A549 (cell line): ENCODE measurements around the gene DENND6B. TPM values are rescaled to one million over a fixed set of nuclear protein-coding genes. Genes with fewer than 3 reads are reported as not detected.

Source experiments
- ATAC-seq, 2 experiments: fragments of 200-7000 bp in 1 of 2; fragments of >200 bp in 1 of 2; cut with Nextera tagmentation in 1 of 2; cut with Tn5 transposase in 1 of 2; 3 replicates each; pipeline versions ENCODE4 v1.8.0 to v1.9.1; 2018 to 2020; ENCODE audit warnings: mild to moderate bottlenecking in 1 of 2, moderate library complexity in 1 of 2
- CTCF ChIA-PET: fragments of 300-600 bp; sonication (Branson Sonifier 250); formaldehyde crosslinking; extraction: SDS; loops from one replicate; lab custom pipeline; 2021; ENCODE audit warnings: antibody characterized with exemption, inconsistent platforms; lab: Yijun Ruan, JAX
- POLR2A ChIA-PET: fragments of 350-600 bp; formaldehyde crosslinking; extraction: SDS; loops from one replicate; lab custom pipeline; 2021; ENCODE audit warnings: antibody characterized with exemption, inconsistent platforms; lab: Yijun Ruan, JAX
- DNase-seq, 2 experiments: peaks; one replicate each; pipeline versions ENCODE4 v3.0.0 to v3.0.0-alpha.2; 2011 to 2016; ENCODE audit warnings: low read depth in 1 of 2, low spot score in 1 of 2
- FAIRE-seq: peaks from 2 replicates; lab custom pipeline; 2011; peaks lifted over from hg19 to GRCh38; lab: Jason Lieb, UNC
- H3K27ac ChIP-seq, 2 experiments: fragments of >200 bp; sonication (Bioruptor Twin); formaldehyde crosslinking; 3 replicates each; pipeline ENCODE4 v1.5.1; 2016 to 2017
- H3K4me1 ChIP-seq: fragments of >200 bp; sonication (Bioruptor Twin); formaldehyde crosslinking; 3 replicates; pipeline ENCODE4 v1.6.1; 2016
- H3K4me2 ChIP-seq: fragments of >200 bp; sonication (Bioruptor Twin); formaldehyde crosslinking; 3 replicates; pipeline ENCODE4 v1.6.1; 2016
- H3K4me3 ChIP-seq: fragments of >200 bp; sonication (Bioruptor Twin); formaldehyde crosslinking; 3 replicates; pipeline ENCODE4 v1.5.1; 2016
- H3K9me3 ChIP-seq: fragments of >200 bp; sonication (Bioruptor Twin); formaldehyde crosslinking; 3 replicates; pipeline ENCODE4 v1.6.1; 2016
- ATOH8 ChIP-seq: fragments of 250-450 bp; sonication (Bioruptor Pico); IDR thresholded peaks from 2 replicates; pipeline ENCODE4 v1.5.0; 2020; ENCODE audit warnings: low read depth, mild to moderate bottlenecking, moderate library complexity
- BHLHE40 ChIP-seq: IDR thresholded peaks from 2 replicates; pipeline ENCODE4 v1.6.1; 2012; ENCODE audit warnings: low read depth, low read length, inconsistent platforms
- CHD4 ChIP-seq: fragments of 200-600 bp; sonication (generic); IDR thresholded peaks from 2 replicates; pipeline ENCODE4 v1.6.1; 2016; ENCODE audit warnings: antibody characterized with exemption, mild to moderate bottlenecking, borderline replicate concordance
- CTCF ChIP-seq: fragments of >200 bp; sonication (Bioruptor Twin); formaldehyde crosslinking; IDR thresholded peaks from 3 replicates; pipeline ENCODE4 v1.5.1; 2016
- EHF ChIP-seq: fragments of 250-450 bp; sonication (Bioruptor Pico); IDR thresholded peaks from 2 replicates; pipeline ENCODE4 v1.5.0; 2020; ENCODE audit warnings: mild to moderate bottlenecking
- HDAC2 ChIP-seq: fragments of 200-600 bp; sonication (generic); IDR thresholded peaks from 2 replicates; pipeline ENCODE4 v1.6.1; 2016
- HEYL ChIP-seq: fragments of 250-450 bp; sonication (Bioruptor Pico); IDR thresholded peaks from 2 replicates; pipeline ENCODE4 v1.8.0; 2021; ENCODE audit warnings: mild to moderate bottlenecking, moderate library complexity
- HOXB13 ChIP-seq: fragments of 250-450 bp; sonication (Bioruptor Pico); IDR thresholded peaks from 2 replicates; pipeline ENCODE4 v1.5.0; 2020; ENCODE audit warnings: low read depth, mild to moderate bottlenecking, moderate library complexity
- HOXB5 ChIP-seq: fragments of 250-450 bp; sonication (Bioruptor Pico); IDR thresholded peaks from 2 replicates; pipeline ENCODE4 v1.5.0; 2020; ENCODE audit warnings: mild to moderate bottlenecking, moderate library complexity
- JUN ChIP-seq, 2 experiments: fragments of >200 bp; sonication (Bioruptor Twin); formaldehyde crosslinking; IDR thresholded peaks; 2 replicates in 1 of 2; 3 replicates in 1 of 2; pipeline ENCODE4 v1.6.1; 2016 to 2017
- MAX ChIP-seq: IDR thresholded peaks from 2 replicates; pipeline ENCODE4 v1.6.1; 2012
- MYC ChIP-seq: IDR thresholded peaks from 2 replicates; pipeline ENCODE4 v1.6.1; 2012; ENCODE audit warnings: mild to moderate bottlenecking, inconsistent platforms, low read length, improper control_type of control experiment, borderline replicate concordance
- PBX3 ChIP-seq: IDR thresholded peaks from 2 replicates; pipeline ENCODE4 v1.6.1; 2012
- POLR2AphosphoS2 ChIP-seq: conservative IDR thresholded peaks from 2 replicates; pipeline ENCODE4 v1.6.1; 2012; ENCODE audit warnings: low read length, improper control_type of control experiment, inconsistent platforms
- RFX5 ChIP-seq: fragments of 450-650 bp; IDR thresholded peaks from 2 replicates; pipeline ENCODE4 v1.7.1; 2014; ENCODE audit warnings: antibody characterized with exemption, mild to moderate bottlenecking, moderate library complexity
- SMC3 ChIP-seq: fragments of >200 bp; sonication (Bioruptor Twin); formaldehyde crosslinking; IDR thresholded peaks from 3 replicates; pipeline ENCODE4 v1.6.1; 2018; ENCODE audit warnings: inconsistent platforms
- SREBF2 ChIP-seq: fragments of 450-650 bp; IDR thresholded peaks from 2 replicates; pipeline ENCODE4 v1.6.1; 2014; ENCODE audit warnings: mild to moderate bottlenecking, moderate library complexity
- TFCP2L1 ChIP-seq: fragments of 250-450 bp; sonication (Bioruptor Pico); IDR thresholded peaks from 2 replicates; pipeline ENCODE4 v1.5.0; 2021; ENCODE audit warnings: mild to moderate bottlenecking
- TP53 ChIP-seq: fragments of 250-450 bp; sonication (Bioruptor Pico); IDR thresholded peaks from 2 replicates; pipeline ENCODE4 v1.5.0; 2021; ENCODE audit warnings: mild to moderate bottlenecking, moderate library complexity
- ZFP36 ChIP-seq: fragments of 450-650 bp; IDR thresholded peaks from 2 replicates; pipeline ENCODE4 v1.6.1; 2014; ENCODE audit warnings: borderline replicate concordance; ENCODE audit not compliant: partially characterized antibody
- WGBS: methylation state at CpG from one replicate; pipeline ENCODE4 v1.1.6; 2017; ENCODE audit errors: missing lambda C conversion rate; 5-methylcytosine and 5-hydroxymethylcytosine counted together
- polyA plus RNA-seq, 4 experiments: library from polyadenylated mRNA; depleted of rRNA in 3 of 4; stranded (reverse); fragments of >200 nt; fragmentation: RNase III in 1 of 4; extraction: RNeasy Plus Mini Kit Qiagen cat#74134 plus additional on column Dnase treatment in 1 of 4; gene quantifications; 2 replicates in 3 of 4; 3 replicates in 1 of 4; pipeline ENCODE4 v1.2.3, GENCODE V29; 2011 to 2017

DENND6B gene
- polyA plus RNA-seq, 2 of the 4 experiments (the other 2 are of a cell fraction) = 1.6 to 1.9 TPM

- ChIA-PET POLR2A (interaction anchor here (0.6 to 2.4 kb wide), 5 partner anchors 11 to 180 kb away, joined by 3 to 11 read pairs (median 3); no protein-coding TSS in a partner anchor), CTCF (interaction anchor here (0.8 to 5.2 kb wide), 11 partner anchors 9 to 327 kb away, joined by 3 to 35 read pairs (median 4); partner anchors contain the start of gene DENND6B)
- ATAC-seq = peak; percentile 71 to 84
- H3K4me2 ChIP-seq = peak overlapping the region; percentile 92
- H3K4me1 ChIP-seq = peaks cover 48% of the 10 kb centered on the region
- peak overlapping the region; percentile 35 for H3K4me3 ChIP-seq
- peak in 1 of 2 experiments; percentile 62 for DNase-seq
- FAIRE-seq = no peak
- H3K27ac ChIP-seq = peak overlapping the region; percentile 92 to 94
- WGBS = 21% methylated on average over 3 of the region's 42 CpGs
- TF ChIP-seq MAX = no peak
- 0 out of 2 replicates have a peak, but pooled peaks have one; percentile 31 for TF ChIP-seq PBX3
- no peaks in the 10 kb centered on the region for H3K9me3 ChIP-seq
These were observed 33.1 kb downstream of the DENND6B start for GRCh38 chr22:50293441-50294318.

- no peak for TF ChIP-seq BHLHE40
- TF ChIP-seq ZFP36 = no peak
- TF ChIP-seq EHF = no peak
- no peak for TF ChIP-seq HDAC2
- peak overlapping the region; percentile 92 for H3K4me2 ChIP-seq
- ATAC-seq (peak; percentile 32 to 60), FAIRE-seq (no peak), DNase-seq (no peak)
- H3K9me3 ChIP-seq = no peaks in the 10 kb centered on the region
- POLR2A ChIA-PET = interaction anchor here (0.6 to 2.4 kb wide), 4 partner anchors 10 to 30 kb away, joined by 3 to 11 read pairs (median 3); no protein-coding TSS in a partner anchor
- peak overlapping the region; percentile 92 to 94 for H3K27ac ChIP-seq
- no CpG with 5 or more reads among the region's 29 CpGs for WGBS
- peaks cover 43% of the 10 kb centered on the region for H3K4me1 ChIP-seq
- CTCF ChIA-PET = interaction anchor here (1.0 to 5.2 kb wide), 6 partner anchors 14 to 50 kb away, joined by 4 to 35 read pairs (median 5); partner anchors contain the start of genes DENND6B and PLXNB2
- H3K4me3 ChIP-seq = peak overlapping the region; percentile 35
These were observed 34.0 kb downstream of the DENND6B start for GRCh38 chr22:50292643-50293440.

- no peak overlapping the region for H3K4me3 ChIP-seq
- DNase-seq = no peak
- no peak overlapping the region for H3K27ac ChIP-seq
- FAIRE-seq = no peak
- WGBS = 96% methylated on average over 9 of the region's 37 CpGs
- ATAC-seq = no peak
- POLR2A ChIA-PET = no interaction called here
- TF ChIP-seq HEYL (CRISPR knock-in tag) (no peak), TP53 (CRISPR knock-in tag) (no peak), MYC (no peak), POLR2AphosphoS2 (no peak), SREBF2 (no peak), HOXB5 (CRISPR knock-in tag) (no peak), ATOH8 (CRISPR knock-in tag) (no peak), TFCP2L1 (CRISPR knock-in tag) (no peak), HOXB13 (no peak), RFX5 (no peak), CHD4 (no peak), HDAC2 (no peak), JUN (IDR thresholded peaks at IDR 0.05) (no peak), SMC3 (no peak), CTCF (no peak)
- TF ChIP-seq, all 56 proteins: peak for 0
- H3K4me2 ChIP-seq = no peak overlapping the region
- peaks cover 25% of the 10 kb centered on the region for H3K4me1 ChIP-seq
- CTCF ChIA-PET = interaction anchor here (0.9 to 5.2 kb wide), 5 partner anchors 14 to 52 kb away, joined by 3 to 35 read pairs (median 4); no protein-coding TSS in a partner anchor
- no peaks in the 10 kb centered on the region for H3K9me3 ChIP-seq
These were observed 36.7 kb downstream of the DENND6B start for GRCh38 chr22:50289942-50290630.
